ENCODE results near the gene EGFLAM.

Gene EGFLAM

GRCh38 chr5:38265546-38266179 is 7.3 kb downstream of the EGFLAM start:
- peak; percentile 82 for TF ChIP-seq CTCF (IDR thresholded peaks at IDR 0.05; ENCODE audit: low read depth, low read length, missing control alignments)
- H3K27ac ChIP-seq, result no peak overlapping the region
- H3K36me3 ChIP-seq (replicated peaks), result no peaks in the 10 kb centered on the region
- in situ Hi-C loops (cut with HindIII; ENCODE audit: low pct_ligation_motif_present, low sequenced_read_pairs), result no loop called here
- DNase-seq, result peak; percentile 65
- H3K27me3 ChIP-seq (replicated peaks), result peaks cover 16% of the 10 kb centered on the region
- H3K4me3 ChIP-seq (ENCODE audit: low read depth, low read length), result no peak overlapping the region

- Histone ChIP-seq H3K36me3 (replicated peaks) (no peaks in the 10 kb centered on the region), H3K27ac (no peak overlapping the region), H3K4me3 (ENCODE audit: low read depth, low read length) (no peak overlapping the region), H3K27me3 (replicated peaks) (peaks cover 10% of the 10 kb centered on the region)
- in situ Hi-C loops (cut with HindIII; ENCODE audit: low pct_ligation_motif_present, low sequenced_read_pairs), result no loop called here
- DNase-seq, result no peak
- no peak for TF ChIP-seq CTCF (IDR thresholded peaks at IDR 0.05; ENCODE audit: low read depth, low read length, missing control alignments)
These were observed 9.0 kb downstream of the EGFLAM start for GRCh38 chr5:38267372-38267771.

GRCh38 chr5:38273626-38274025 is 15.3 kb downstream of the EGFLAM start:
- TF ChIP-seq CTCF (IDR thresholded peaks at IDR 0.05; ENCODE audit: low read depth, low read length, missing control alignments), result no peak
- no peak for DNase-seq
- no peaks in the 10 kb centered on the region for H3K36me3 ChIP-seq (replicated peaks)
- H3K27ac ChIP-seq, result no peak overlapping the region
- in situ Hi-C loops (cut with HindIII; ENCODE audit: low pct_ligation_motif_present, low sequenced_read_pairs), result no loop called here
- H3K27me3 ChIP-seq (replicated peaks), result no peaks in the 10 kb centered on the region
- H3K4me3 ChIP-seq (ENCODE audit: low read depth, low read length), result no peak overlapping the region

GRCh38 chr5:38274370-38274769 is 16.0 kb downstream of the EGFLAM start:
- Histone ChIP-seq H3K36me3 (replicated peaks) (no peaks in the 10 kb centered on the region), H3K27ac (no peak overlapping the region), H3K27me3 (replicated peaks) (no peaks in the 10 kb centered on the region), H3K4me3 (ENCODE audit: low read depth, low read length) (no peak overlapping the region)
- no peak for TF ChIP-seq CTCF (IDR thresholded peaks at IDR 0.05; ENCODE audit: low read depth, low read length, missing control alignments)
- in situ Hi-C loops (cut with HindIII; ENCODE audit: low pct_ligation_motif_present, low sequenced_read_pairs), result no loop called here
- no peak for DNase-seq

- no peaks in the 10 kb centered on the region for H3K36me3 ChIP-seq (replicated peaks)
- H3K4me3 ChIP-seq (ENCODE audit: low read depth, low read length), result no peak overlapping the region
- in situ Hi-C loops (cut with HindIII; ENCODE audit: low pct_ligation_motif_present, low sequenced_read_pairs), result no loop called here
- no peak for DNase-seq
- no peak for TF ChIP-seq CTCF (IDR thresholded peaks at IDR 0.05; ENCODE audit: low read depth, low read length, missing control alignments)
- H3K27me3 ChIP-seq (replicated peaks), result no peaks in the 10 kb centered on the region
- no peak overlapping the region for H3K27ac ChIP-seq
These were observed 26.0 kb downstream of the EGFLAM start for GRCh38 chr5:38284384-38284783.

GRCh38 chr5:38285226-38285625 is 26.9 kb downstream of the EGFLAM start:
- no peak overlapping the region for H3K27ac ChIP-seq
- no peaks in the 10 kb centered on the region for H3K27me3 ChIP-seq (replicated peaks)
- no peak overlapping the region for H3K4me3 ChIP-seq (ENCODE audit: low read depth, low read length)
- in situ Hi-C loops (cut with HindIII; ENCODE audit: low pct_ligation_motif_present, low sequenced_read_pairs), result no loop called here
- TF ChIP-seq CTCF (IDR thresholded peaks at IDR 0.05; ENCODE audit: low read depth, low read length, missing control alignments), result no peak
- no peaks in the 10 kb centered on the region for H3K36me3 ChIP-seq (replicated peaks)
- DNase-seq, result no peak

Data from brain microvascular endothelial cell (primary cell).